ENCODE data around the gene ANGPTL8. TPM values are rescaled to one million over a fixed set of nuclear protein-coding genes. Genes with fewer than 3 reads are reported as not detected.

Gene ANGPTL8
- total RNA-seq, 1 donor from 2014 or later = 0.95 TPM

- no peak for DNase-seq (ENCODE audit: low spot score)
Measured at GRCh38 chr19:11236324-11237301, 2.8 kb upstream of the ANGPTL8 start.

- DNase-seq (ENCODE audit: low spot score) = no peak
Measured at GRCh38 chr19:11237321-11237720, 2.1 kb upstream of the ANGPTL8 start.

- no peak for DNase-seq (ENCODE audit: low spot score)
Measured at GRCh38 chr19:11238041-11238440, 1.4 kb upstream of the ANGPTL8 start.

GRCh38 chr19:11238781-11239376 is 540 bp upstream of the ANGPTL8 start:
- DNase-seq (ENCODE audit: low spot score) = no peak

GRCh38 chr19:11240008-11240444 is 607 bp downstream of the ANGPTL8 start:
- DNase-seq (ENCODE audit: low spot score) = no peak

GRCh38 chr19:11242025-11242424 is 2.6 kb downstream of the ANGPTL8 start:
- DNase-seq (ENCODE audit: low spot score) = no peak

GRCh38 chr19:11242864-11243797 is 3.7 kb downstream of the ANGPTL8 start:
- DNase-seq (ENCODE audit: low spot score) = peak; percentile 94

- no peak for DNase-seq (ENCODE audit: low spot score)
Measured at GRCh38 chr19:11243798-11244169, 4.4 kb downstream of the ANGPTL8 start.

GRCh38 chr19:11244846-11245589 is 5.6 kb downstream of the ANGPTL8 start:
- no peak for DNase-seq (ENCODE audit: low spot score)

GRCh38 chr19:11246941-11247340 is 7.5 kb downstream of the ANGPTL8 start:
- DNase-seq (ENCODE audit: low spot score) = no peak

- DNase-seq (ENCODE audit: low spot score) = no peak
Measured at GRCh38 chr19:11247391-11247790, 8.0 kb downstream of the ANGPTL8 start.

GRCh38 chr19:11247934-11248333 is 8.5 kb downstream of the ANGPTL8 start:
- no peak for DNase-seq (ENCODE audit: low spot score)

GRCh38 chr19:11248852-11249251 is 9.4 kb downstream of the ANGPTL8 start:
- no peak for DNase-seq (ENCODE audit: low spot score)

GRCh38 chr19:11251217-11251616 is 11.8 kb downstream of the ANGPTL8 start:
- DNase-seq (ENCODE audit: low spot score) = no peak

- DNase-seq (ENCODE audit: low spot score) = no peak
Measured at GRCh38 chr19:11251650-11252314, 12.4 kb downstream of the ANGPTL8 start.

- DNase-seq (ENCODE audit: low spot score) = no peak
Measured at GRCh38 chr19:11252665-11253355, 13.4 kb downstream of the ANGPTL8 start.

GRCh38 chr19:11254666-11255065 is 15.2 kb downstream of the ANGPTL8 start:
- no peak for DNase-seq (ENCODE audit: low spot score)

GRCh38 chr19:11256189-11256588 is 16.8 kb downstream of the ANGPTL8 start:
- DNase-seq (ENCODE audit: low spot score) = no peak

- no peak for DNase-seq (ENCODE audit: low spot score)
Measured at GRCh38 chr19:11257846-11258380, 18.5 kb downstream of the ANGPTL8 start.

GRCh38 chr19:11260996-11261395 is 21.6 kb downstream of the ANGPTL8 start:
- DNase-seq (ENCODE audit: low spot score) = no peak

All from mucosa of gallbladder (tissue), 1 donor.